K562 (cell line): ENCODE data around the gene ATP7B. TPM values are rescaled to one million over a fixed set of nuclear protein-coding genes. Genes with fewer than 3 reads are reported as not detected.

Experiments used
- ATAC-seq: fragments of 200-7000 bp; cut with Tn5 transposase; 3 replicates; pipeline ENCODE4 v1.9.1; 2020; ENCODE audit warnings: moderate library complexity
- BruUV-seq: library from RNA; stranded (reverse); fragments of 400-500 nt; replicated peaks from 2 replicates; lab custom pipeline; 2021; lab: Mats Ljungman, UMichigan
- CTCF ChIA-PET: fragments of 300-600 bp; formaldehyde crosslinking; extraction: SDS; loops from one replicate; lab custom pipeline; 2021; ENCODE audit warnings: low intra/inter-chr PET ratio; lab: Yijun Ruan, JAX
- POLR2A ChIA-PET: fragments of 300-600, 350-650 bp; sonication (Branson Sonifier 250); formaldehyde crosslinking; extraction: SDS; loops from one replicate; lab custom pipeline; 2021; ENCODE audit warnings: antibody characterized with exemption, inconsistent platforms; lab: Yijun Ruan, JAX
- DNase-seq, 4 experiments: peaks; one replicate each; pipeline versions ENCODE4 v3.0.0 to v3.0.0-alpha.2; 2011 to 2018; ENCODE audit warnings: low spot score in 3 of 4, mixed read lengths in 3 of 4; ENCODE audit errors: extremely low read depth in 1 of 4
- FAIRE-seq: peaks from 2 replicates; lab custom pipeline; 2011; peaks lifted over from hg19 to GRCh38; lab: Jason Lieb, UNC
- H2AFZ ChIP-seq: 2 replicates; pipeline ENCODE4 v1.6.0; 2011; ENCODE audit warnings: low read depth, low read length, control low read depth, inconsistent platforms
- H3K27ac ChIP-seq: fragments of 200-600 bp; 3 replicates; pipeline ENCODE4 v1.8.0; 2011; ENCODE audit warnings: low read depth, mild to moderate bottlenecking, control low read depth, inconsistent platforms, low read length, moderate library complexity, mixed read lengths; ENCODE audit errors: extremely low read depth
- H3K27me3 ChIP-seq, 2 experiments: fragments of 300-600 bp in 1 of 2; 2 replicates in 1 of 2; 3 replicates in 1 of 2; pipeline versions ENCODE4 v1.6.0 to v1.8.0; 2011; ENCODE audit warnings: inconsistent platforms in 2 of 2, low read length in 2 of 2, mild to moderate bottlenecking in 1 of 2, mixed read lengths in 1 of 2, moderate library complexity in 1 of 2; ENCODE audit not compliant: control insufficient read depth in 2 of 2, insufficient read depth in 2 of 2
- H3K36me3 ChIP-seq: fragments of 300-600 bp; 3 replicates; pipeline ENCODE4 v1.8.0; 2011; ENCODE audit warnings: mild to moderate bottlenecking, low read length, inconsistent platforms; ENCODE audit not compliant: control insufficient read depth, insufficient read depth
- H3K4me1 ChIP-seq, 2 experiments: fragments of 200-600 bp in 1 of 2; replicated peaks in 1 of 2; 2 replicates in 1 of 2; 3 replicates in 1 of 2; pipeline versions ENCODE4 v1.5.1 to v1.8.0; 2011; ENCODE audit warnings: inconsistent platforms in 2 of 2, low read length in 2 of 2, mild to moderate bottlenecking in 1 of 2, mixed read lengths in 1 of 2, moderate library complexity in 1 of 2; ENCODE audit not compliant: control insufficient read depth in 2 of 2, insufficient read depth in 2 of 2
- H3K4me2 ChIP-seq: 2 replicates; pipeline ENCODE4 v1.6.1; 2011; ENCODE audit warnings: low read length, control low read depth, inconsistent platforms, mixed read lengths; ENCODE audit not compliant: insufficient read depth
- H3K4me3 ChIP-seq: fragments of 200-600 bp; sonication (generic), shearing (Covaris generic); 2 replicates; pipeline ENCODE4 v1.5.1; 2016; ENCODE audit warnings: control low read depth, inconsistent platforms
- H3K79me2 ChIP-seq: fragments of 200-600 bp; 3 replicates; pipeline ENCODE4 v1.8.0; 2011; ENCODE audit warnings: low read length, inconsistent platforms; ENCODE audit not compliant: control insufficient read depth, insufficient read depth
- H3K9ac ChIP-seq, 2 experiments: 2 replicates each; pipeline versions ENCODE4 v1.6.0 to v1.6.1; 2011; ENCODE audit warnings: low read depth in 2 of 2, low read length in 2 of 2, control low read depth in 1 of 2, inconsistent platforms in 1 of 2, mild to moderate bottlenecking in 1 of 2, mixed read lengths in 1 of 2; ENCODE audit not compliant: insufficient read depth in 1 of 2
- H3K9me1 ChIP-seq: one replicate; pipeline ENCODE4 v1.6.0; 2011; ENCODE audit warnings: inconsistent platforms, mild to moderate bottlenecking, low read length, moderate library complexity; ENCODE audit not compliant: control insufficient read depth, insufficient read depth
- H3K9me3 ChIP-seq: replicated peaks from 2 replicates; pipeline ENCODE4 v1.5.1; 2011; ENCODE audit warnings: low read depth, low read length, inconsistent platforms; ENCODE audit not compliant: control insufficient read depth, insufficient read depth
- H4K20me1 ChIP-seq: replicated peaks from 2 replicates; pipeline ENCODE4 v1.6.1; 2011; ENCODE audit warnings: low read length, inconsistent platforms, mixed read lengths; ENCODE audit not compliant: control insufficient read depth, insufficient read depth
- ADNP ChIP-seq: fragments of 200-800 bp; sonication (Bioruptor generic); IDR thresholded peaks from 2 replicates; pipeline ENCODE4 v1.6.1; 2016; ENCODE audit warnings: missing genetic modification characterization, missing compliant biosample characterization
- BCOR ChIP-seq: fragments of 450-650 bp; IDR thresholded peaks from 2 replicates; pipeline ENCODE4 v1.6.1; 2016
- EP300 ChIP-seq: IDR thresholded peaks from 2 replicates; pipeline ENCODE4 v1.6.1; 2012; ENCODE audit warnings: low read length, improper control_type of control experiment
- FOXK2 ChIP-seq, 2 experiments: fragments of 450-650 bp; IDR thresholded peaks in 1 of 2; conservative IDR thresholded peaks in 1 of 2; 2 replicates each; pipeline ENCODE4 v1.6.1; 2016; ENCODE audit warnings: low read depth in 2 of 2, mild to moderate bottlenecking in 1 of 2
- GABPB2 ChIP-seq: fragments of 250-450 bp; sonication (Bioruptor Pico); conservative IDR thresholded peaks from 2 replicates; pipeline ENCODE4 v1.5.1; 2021; ENCODE audit warnings: mild to moderate bottlenecking
- GATAD2A ChIP-seq: fragments of 450-650 bp; IDR thresholded peaks from 2 replicates; pipeline ENCODE4 v1.6.1; 2017
- MITF ChIP-seq: IDR thresholded peaks from 2 replicates; pipeline ENCODE4 v1.6.1; 2014; ENCODE audit warnings: antibody characterized with exemption
- NUFIP1 ChIP-seq: fragments of 450-650 bp; IDR thresholded peaks from 2 replicates; pipeline ENCODE4 v1.6.1; 2018; ENCODE audit not compliant: partially characterized antibody
- RB1 ChIP-seq: fragments of 450-650 bp; IDR thresholded peaks from 2 replicates; pipeline ENCODE4 v1.6.1; 2017; ENCODE audit warnings: low read depth, mild to moderate bottlenecking
- SMAD1 ChIP-seq: fragments of 150-350 bp; IDR thresholded peaks from 2 replicates; pipeline ENCODE4 v1.6.1; 2014; ENCODE audit warnings: low read length, low read depth; ENCODE audit not compliant: partially characterized antibody
- SOX6 ChIP-seq: fragments of 450-650 bp; IDR thresholded peaks from 2 replicates; pipeline ENCODE4 v1.6.1; 2014; ENCODE audit warnings: mild to moderate bottlenecking
- ZBED1 ChIP-seq: IDR thresholded peaks from 2 replicates; pipeline ENCODE4 v1.6.1; 2014
- ZBTB17 ChIP-seq: fragments of 450-650 bp; formaldehyde crosslinking; IDR thresholded peaks from 2 replicates; pipeline ENCODE4 v1.4.0; 2020; ENCODE audit warnings: mild to moderate bottlenecking
- ZFX ChIP-seq: sonication (generic); formaldehyde crosslinking; IDR thresholded peaks from 2 replicates; pipeline ENCODE4 v1.8.0; 2022; ENCODE audit warnings: mild to moderate bottlenecking, missing genetic modification reagents, moderate library complexity
- ZNF239 ChIP-seq: fragments of 250-450 bp; sonication (Bioruptor Pico); IDR thresholded peaks from 2 replicates; pipeline ENCODE4 v1.4.0; 2020; ENCODE audit warnings: mild to moderate bottlenecking
- WGBS: fragments of 100-300 bp; shearing (Covaris generic); methylation state at CpG from one replicate; pipeline ENCODE4 v1.1.6; 2016; ENCODE audit warnings: low coverage, mixed read lengths; ENCODE audit not compliant: insufficient coverage; ENCODE audit errors: missing lambda C conversion rate; 5-methylcytosine and 5-hydroxymethylcytosine counted together
- in situ Hi-C: fragments of 300-500 bp; cut with MboI; formaldehyde crosslinking; loops from 4 replicates; pipeline ENCODE4 v1.15.0; 2018; ENCODE audit warnings: inconsistent platforms, mixed read lengths
- intact Hi-C: fragments of 100-400 bp; cut with micrococcal nuclease; formaldehyde crosslinking; loops from 2 replicates; pipeline ENCODE4 v1.14.2; 2022
- polyA plus RNA-seq, 8 experiments: library from polyadenylated mRNA; depleted of rRNA in 4 of 8; stranded (reverse) in 5 of 8; unstranded in 3 of 8; fragments of >200 nt; fragmentation: Nextera tagmentation in 2 of 8; fragmentation: Illumina TruSeq in 1 of 8; extraction: Ambion mirVana in 2 of 8; extraction: Trizol in 1 of 8; gene quantifications; 2 replicates each; pipeline versions ENCODE4 v1.2.1 to v1.2.3, GENCODE V29; 2011 to 2014; ENCODE audit warnings: inconsistent platforms in 1 of 8, missing spikeins in 1 of 8
- total RNA-seq, 7 experiments: library from RNA; depleted of rRNA in 6 of 7; stranded (reverse); fragments of >200 nt in 6 of 7; fragmentation: Illumina TruSeq in 2 of 7; extraction: Trizol in 2 of 7; gene quantifications; 2 replicates each; pipeline versions ENCODE4 v1.2.1 to v1.2.3, GENCODE V29; 2011 to 2021; ENCODE audit warnings: low replicate concordance in 1 of 7

ATP7B gene
- total and polyA plus RNA-seq, 9 of the 15 experiments (the other 6 are each of a cell fraction or from before 2014, with no cell fraction given): 1.1 to 20.4 (median 8.5) TPM

GRCh38 chr13:51960766-51961165, 50.5 kb downstream of the ATP7B start:
- Histone ChIP-seq H3K27ac (no peak overlapping the region), H3K9ac (no peak overlapping the region; a peak in 1 of 4 replicates), H3K4me2 (no peak overlapping the region), H3K4me1 (peaks cover 21 to 40% of the 10 kb centered on the region in 2 experiments), H3K27me3 (no peaks in the 10 kb centered on the region), H3K9me3 (no peaks in the 10 kb centered on the region), H2AFZ (no peak overlapping the region), H3K79me2 (no peaks in the 10 kb centered on the region), H3K36me3 (peaks cover 29% of the 10 kb centered on the region), H4K20me1 (no peaks in the 10 kb centered on the region), H3K4me3 (no peak overlapping the region), H3K9me1 (peaks cover 3% of the 10 kb centered on the region)
- no peak for DNase-seq
- 83% methylated on average over 4 of the region's 4 CpGs for WGBS
- TF ChIP-seq NUFIP1 (no peak), ZFX (CRISPR knock-in tag) (no peak), ZBTB17 (CRISPR knock-in tag) (no peak), ADNP (tag) (no peak), BCOR (no peak), GATAD2A (no peak), FOXK2 (conservative IDR thresholded peaks at IDR 0.05 in 1 of 2, IDR thresholded peaks at IDR 0.05 in 1 of 2; ENCODE audit: low read depth in 2 of 2) (no peak), GABPB2 (no peak), MITF (no peak), SMAD1 (no peak), RB1 (no peak), SOX6 (no peak), ZNF239 (CRISPR knock-in tag) (no peak), ZBED1 (no peak), EP300 (no peak)
- ATAC-seq: no peak
- in situ Hi-C loops (no loop called here), intact Hi-C loops (no loop called here)
- no peak for FAIRE-seq
- POLR2A ChIA-PET: interaction anchor here (1.2 to 2.9 kb wide), 2 partner anchors 11 to 13 kb away, joined by 4 to 13 read pairs; no protein-coding TSS in a partner anchor
- BruUV-seq: no TSS peak
- CTCF ChIA-PET: no interaction called here
